Right atrium auricular region (tissue), 2 donors: ENCODE measurements around the gene PNRC1. TPM values are rescaled to one million over a fixed set of nuclear protein-coding genes. Genes with fewer than 3 reads are reported as not detected.

ENCODE experiments used
- DNase-seq: peaks from one replicate; pipeline ENCODE4 v3.0.0-alpha.2; 2019; ENCODE audit warnings: low spot score
- H3K27ac ChIP-seq, 2 donors: fragments of 200-600 bp; sonication (generic); 1 replicate in 1 of 2; 2 replicates in 1 of 2; pipeline ENCODE4 v1.5.1; 2016 to 2019
- H3K27me3 ChIP-seq, 2 donors: fragments of 200-600 bp; sonication (generic); one replicate each; pipeline versions ENCODE4 v1.5.1 to v1.6.0; 2017 to 2019
- H3K36me3 ChIP-seq: fragments of 200-600 bp; sonication (generic); one replicate; pipeline ENCODE4 v1.5.1; 2016
- H3K4me1 ChIP-seq, 2 donors: fragments of 200-600 bp; sonication (generic); one replicate each; pipeline versions ENCODE4 v1.5.1 to v1.6.0; 2017 to 2019
- H3K4me3 ChIP-seq, 2 donors: fragments of 200-600 bp; sonication (generic); 1 replicate in 1 of 2; 2 replicates in 1 of 2; pipeline ENCODE4 v1.5.1; 2017 to 2019; ENCODE audit warnings: mild to moderate bottlenecking in 1 of 2, moderate library complexity in 1 of 2
- H3K9me3 ChIP-seq, 2 donors: fragments of 200-600 bp; sonication (generic); one replicate each; pipeline ENCODE4 v1.5.1; 2019
- total RNA-seq, 2 donors: library from RNA; depleted of rRNA; stranded (reverse); fragments of >200 nt; gene quantifications; one replicate each; pipeline ENCODE4 v1.1.0, GENCODE V29; 2016
- TF ChIP-seq, protein P1 (sequence below), 2 donors: fragments of 200-600 bp; sonication (generic); IDR thresholded peaks; one replicate each; pipeline ENCODE4 v1.5.1; 2019; ENCODE audit warnings: antibody characterized with exemption in 2 of 2

PNRC1 gene
- total RNA-seq, 2 donors from 2014 or later: 180 to 201 TPM

- Histone ChIP-seq H3K4me3 (peak overlapping the region; percentile 99 to 100), H3K9me3 (no peaks in the 10 kb centered on the region)
- DNase-seq: no peak
Observed at GRCh38 chr6:89081129-89081422, 525 bp downstream of the PNRC1 start.

DNA sequence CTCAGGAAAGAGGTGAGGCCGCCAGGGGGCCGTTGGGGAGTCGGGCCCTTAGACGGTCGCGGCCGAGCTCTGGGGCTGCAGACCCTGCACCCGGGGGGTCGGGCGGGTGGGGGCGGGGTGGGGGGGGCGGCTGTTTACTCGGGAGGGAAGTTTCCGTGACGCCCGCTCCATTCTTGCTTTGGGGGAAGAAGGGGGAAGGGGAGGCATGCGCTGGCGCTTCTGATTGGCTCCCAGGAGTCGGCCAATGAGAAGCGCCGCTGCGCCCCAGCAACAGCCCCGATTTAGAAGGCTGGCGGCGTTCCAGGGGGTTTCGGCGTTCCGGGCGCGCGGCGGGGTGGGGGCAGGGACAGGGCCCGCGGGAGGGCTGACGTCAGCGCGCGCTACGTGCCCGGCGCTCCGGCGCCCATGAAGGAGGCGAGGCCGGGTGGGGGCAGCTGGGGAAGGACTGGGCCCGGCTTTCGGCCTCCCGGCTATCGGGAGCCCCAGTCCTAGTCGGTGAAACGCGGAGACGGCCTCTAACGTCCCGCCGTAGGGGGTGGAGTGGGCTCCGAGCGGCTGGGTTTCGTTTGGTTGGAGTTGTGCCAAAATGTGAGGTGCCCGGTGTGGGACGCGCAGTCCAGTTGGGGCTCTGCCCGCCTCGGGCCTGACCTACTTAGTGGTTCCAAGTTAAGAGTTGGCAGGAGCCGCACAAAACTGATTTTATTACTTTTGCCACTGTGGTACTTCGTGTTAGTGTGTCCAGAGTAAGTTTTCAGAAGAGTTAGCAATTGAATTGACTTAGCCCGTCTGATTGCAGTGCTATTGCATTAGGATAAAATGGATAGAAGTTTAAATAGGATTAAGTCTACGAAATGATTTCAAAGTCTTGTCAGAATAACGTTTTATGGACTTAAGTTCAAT lies 1.1 kb downstream of the PNRC1 start:
- Histone ChIP-seq H3K27me3 (no peaks in the 10 kb centered on the region), H3K36me3 (peaks cover 30% of the 10 kb centered on the region), H3K4me3 (peak overlapping the region; percentile 99 to 100), H3K9me3 (no peaks in the 10 kb centered on the region), H3K4me1 (peaks cover 0 to 37% of the 10 kb centered on the region in 2 donors), H3K27ac (peak overlapping the region; percentile 100)
- TF ChIP-seq, protein P1, sequence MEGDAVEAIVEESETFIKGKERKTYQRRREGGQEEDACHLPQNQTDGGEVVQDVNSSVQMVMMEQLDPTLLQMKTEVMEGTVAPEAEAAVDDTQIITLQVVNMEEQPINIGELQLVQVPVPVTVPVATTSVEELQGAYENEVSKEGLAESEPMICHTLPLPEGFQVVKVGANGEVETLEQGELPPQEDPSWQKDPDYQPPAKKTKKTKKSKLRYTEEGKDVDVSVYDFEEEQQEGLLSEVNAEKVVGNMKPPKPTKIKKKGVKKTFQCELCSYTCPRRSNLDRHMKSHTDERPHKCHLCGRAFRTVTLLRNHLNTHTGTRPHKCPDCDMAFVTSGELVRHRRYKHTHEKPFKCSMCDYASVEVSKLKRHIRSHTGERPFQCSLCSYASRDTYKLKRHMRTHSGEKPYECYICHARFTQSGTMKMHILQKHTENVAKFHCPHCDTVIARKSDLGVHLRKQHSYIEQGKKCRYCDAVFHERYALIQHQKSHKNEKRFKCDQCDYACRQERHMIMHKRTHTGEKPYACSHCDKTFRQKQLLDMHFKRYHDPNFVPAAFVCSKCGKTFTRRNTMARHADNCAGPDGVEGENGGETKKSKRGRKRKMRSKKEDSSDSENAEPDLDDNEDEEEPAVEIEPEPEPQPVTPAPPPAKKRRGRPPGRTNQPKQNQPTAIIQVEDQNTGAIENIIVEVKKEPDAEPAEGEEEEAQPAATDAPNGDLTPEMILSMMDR (IDR thresholded peaks at IDR 0.05): no peak
- peak; percentile 99 for DNase-seq

More at GRCh38 chr6:89081129-89081422, 525 bp downstream of the PNRC1 start:
- Histone ChIP-seq H3K27ac (peak overlapping the region; percentile 100), H3K36me3 (peaks cover 29% of the 10 kb centered on the region), H3K4me1 (peaks cover 0 to 37% of the 10 kb centered on the region in 2 donors), H3K27me3 (no peaks in the 10 kb centered on the region)
- TF ChIP-seq, protein P1 (IDR thresholded peaks at IDR 0.05): no peak

GRCh38 chr6:89082486-89082891 lies 1.9 kb downstream of the PNRC1 start:
- TF ChIP-seq, protein P1 (IDR thresholded peaks at IDR 0.05): no peak
- DNase-seq: no peak
- peaks cover 30% of the 10 kb centered on the region for H3K36me3 ChIP-seq
- H3K27ac ChIP-seq: peak overlapping the region; percentile 100
- peaks cover 0 to 37% of the 10 kb centered on the region in 2 donors for H3K4me1 ChIP-seq
- H3K9me3 ChIP-seq: no peaks in the 10 kb centered on the region
- peak overlapping the region; percentile 99 to 100 for H3K4me3 ChIP-seq
- H3K27me3 ChIP-seq: no peaks in the 10 kb centered on the region

DNA sequence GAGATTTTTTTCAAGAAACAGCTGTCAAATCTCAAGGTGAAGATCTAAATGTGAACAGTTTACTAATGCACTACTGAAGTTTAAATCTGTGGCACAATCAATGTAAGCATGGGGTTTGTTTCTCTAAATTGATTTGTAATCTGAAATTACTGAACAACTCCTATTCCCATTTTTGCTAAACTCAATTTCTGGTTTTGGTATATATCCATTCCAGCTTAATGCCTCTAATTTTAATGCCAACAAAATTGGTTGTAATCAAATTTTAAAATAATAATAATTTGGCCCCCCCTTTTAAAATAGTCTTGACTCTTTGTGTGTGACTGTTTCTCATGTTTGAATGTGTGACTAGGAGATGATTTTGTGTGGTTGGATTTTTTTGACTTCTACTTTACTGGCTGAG lies 4.0 kb downstream of the PNRC1 start:
- Histone ChIP-seq H3K4me3 (no peak overlapping the region), H3K36me3 (peaks cover 30% of the 10 kb centered on the region), H3K27me3 (no peaks in the 10 kb centered on the region), H3K9me3 (no peaks in the 10 kb centered on the region), H3K27ac (peak overlapping the region in 1 of 2 donors; percentile 100), H3K4me1 (peaks cover 0 to 30% of the 10 kb centered on the region in 2 donors)
- no peak for DNase-seq
- TF ChIP-seq, protein P1 (IDR thresholded peaks at IDR 0.05): no peak

GRCh38 chr6:89084954-89085353 lies 4.4 kb downstream of the PNRC1 start:
- H3K4me3 ChIP-seq: no peak overlapping the region
- H3K27ac ChIP-seq: no peak overlapping the region
- no peaks in the 10 kb centered on the region for H3K9me3 ChIP-seq
- H3K36me3 ChIP-seq: peaks cover 30% of the 10 kb centered on the region
- TF ChIP-seq, protein P1 (IDR thresholded peaks at IDR 0.05): no peak
- no peak for DNase-seq
- no peaks in the 10 kb centered on the region for H3K27me3 ChIP-seq
- H3K4me1 ChIP-seq: peaks cover 0 to 30% of the 10 kb centered on the region in 2 donors
